Measurements from ENCODE around the gene TRABD.

DNA sequence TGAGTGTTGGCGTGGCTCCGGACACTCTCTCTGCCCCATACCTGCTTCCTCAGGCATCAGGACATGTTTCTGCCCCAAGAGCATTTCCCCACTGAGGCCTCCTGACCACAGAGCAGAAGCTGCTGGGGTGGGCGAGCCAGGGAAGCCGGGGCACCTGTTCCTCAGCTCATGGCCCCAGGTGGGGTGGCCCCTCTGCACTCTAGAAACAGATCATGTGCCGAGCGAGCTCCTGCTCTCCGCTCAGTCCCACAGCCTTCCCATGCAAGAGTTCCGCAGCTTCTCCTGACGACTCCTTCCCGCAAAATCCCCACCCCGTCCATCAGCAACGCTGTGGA is 37.6 kb upstream of the TRABD start:
- TF ChIP-seq, protein P1, sequence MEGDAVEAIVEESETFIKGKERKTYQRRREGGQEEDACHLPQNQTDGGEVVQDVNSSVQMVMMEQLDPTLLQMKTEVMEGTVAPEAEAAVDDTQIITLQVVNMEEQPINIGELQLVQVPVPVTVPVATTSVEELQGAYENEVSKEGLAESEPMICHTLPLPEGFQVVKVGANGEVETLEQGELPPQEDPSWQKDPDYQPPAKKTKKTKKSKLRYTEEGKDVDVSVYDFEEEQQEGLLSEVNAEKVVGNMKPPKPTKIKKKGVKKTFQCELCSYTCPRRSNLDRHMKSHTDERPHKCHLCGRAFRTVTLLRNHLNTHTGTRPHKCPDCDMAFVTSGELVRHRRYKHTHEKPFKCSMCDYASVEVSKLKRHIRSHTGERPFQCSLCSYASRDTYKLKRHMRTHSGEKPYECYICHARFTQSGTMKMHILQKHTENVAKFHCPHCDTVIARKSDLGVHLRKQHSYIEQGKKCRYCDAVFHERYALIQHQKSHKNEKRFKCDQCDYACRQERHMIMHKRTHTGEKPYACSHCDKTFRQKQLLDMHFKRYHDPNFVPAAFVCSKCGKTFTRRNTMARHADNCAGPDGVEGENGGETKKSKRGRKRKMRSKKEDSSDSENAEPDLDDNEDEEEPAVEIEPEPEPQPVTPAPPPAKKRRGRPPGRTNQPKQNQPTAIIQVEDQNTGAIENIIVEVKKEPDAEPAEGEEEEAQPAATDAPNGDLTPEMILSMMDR (IDR thresholded peaks at IDR 0.05), result no peak
- no peak for TF ChIP-seq POLR2A (IDR thresholded peaks at IDR 0.05)
- TF ChIP-seq POLR2AphosphoS5 (IDR thresholded peaks at IDR 0.05; ENCODE audit: insufficient read depth in 1 of 2, low read depth in 1 of 2), result no peak

All from vagina (tissue), 2 donors.